Measurements from ENCODE around the gene FDXR. TPM values are rescaled to one million over a fixed set of nuclear protein-coding genes. Genes with fewer than 3 reads are reported as not detected.

FDXR gene
- polyA plus RNA-seq, 1 donor from 2014 or later = 14.4 TPM

GRCh38 chr17:74904687-74905409 lies 32.1 kb upstream of the FDXR start:
- Histone ChIP-seq H3K9ac (ENCODE audit: low read length) (no peak overlapping the region), H3K36me3 (ENCODE audit: insufficient read depth, low read length) (no peaks in the 10 kb centered on the region), H3K9me2 (ENCODE audit: insufficient read depth, low read length) (no peaks in the 10 kb centered on the region), H2AFZ (ENCODE audit: low read depth, low read length) (no peak overlapping the region), H3K27me3 (ENCODE audit: insufficient read depth, low read depth, low read length) (no peaks in the 10 kb centered on the region), H3K4me3 (ENCODE audit: low read length) (no peak overlapping the region), H3F3A (ENCODE audit: insufficient read depth, low read length, poor library complexity, severe bottlenecking) (no peaks in the 10 kb centered on the region), H4K20me1 (ENCODE audit: insufficient read depth) (no peaks in the 10 kb centered on the region), H3K27ac (ENCODE audit: low read length) (no peak overlapping the region), H3K9me3 (ENCODE audit: low read length) (no peaks in the 10 kb centered on the region), H3K79me2 (replicated peaks; ENCODE audit: insufficient read depth, low read length) (no peaks in the 10 kb centered on the region), H3K4me2 (ENCODE audit: low read length) (no peak overlapping the region)
- TF ChIP-seq RAD21 (conservative IDR thresholded peaks at IDR 0.05) = no peak
- TF ChIP-seq SMC3 (conservative IDR thresholded peaks at IDR 0.05; ENCODE audit: poor library complexity) = no peak
- no peak for TF ChIP-seq EZH2 (IDR thresholded peaks at IDR 0.05; ENCODE audit: borderline replicate concordance, insufficient read depth, low read length, poor library complexity, severe bottlenecking)
- TF ChIP-seq POLR2AphosphoS5 (IDR thresholded peaks at IDR 0.05) = no peak
- no peak for TF ChIP-seq EP300 (conservative IDR thresholded peaks at IDR 0.05; ENCODE audit: poor library complexity, severe bottlenecking)
- TF ChIP-seq TAF1 (IDR thresholded peaks at IDR 0.05; ENCODE audit: low read depth) = no peak
- TF ChIP-seq MXI1 (conservative IDR thresholded peaks at IDR 0.05; ENCODE audit: poor library complexity, severe bottlenecking) = no peak
- no peak for TF ChIP-seq REST (IDR thresholded peaks at IDR 0.05; ENCODE audit: borderline replicate concordance)
- TF ChIP-seq, protein P1, sequence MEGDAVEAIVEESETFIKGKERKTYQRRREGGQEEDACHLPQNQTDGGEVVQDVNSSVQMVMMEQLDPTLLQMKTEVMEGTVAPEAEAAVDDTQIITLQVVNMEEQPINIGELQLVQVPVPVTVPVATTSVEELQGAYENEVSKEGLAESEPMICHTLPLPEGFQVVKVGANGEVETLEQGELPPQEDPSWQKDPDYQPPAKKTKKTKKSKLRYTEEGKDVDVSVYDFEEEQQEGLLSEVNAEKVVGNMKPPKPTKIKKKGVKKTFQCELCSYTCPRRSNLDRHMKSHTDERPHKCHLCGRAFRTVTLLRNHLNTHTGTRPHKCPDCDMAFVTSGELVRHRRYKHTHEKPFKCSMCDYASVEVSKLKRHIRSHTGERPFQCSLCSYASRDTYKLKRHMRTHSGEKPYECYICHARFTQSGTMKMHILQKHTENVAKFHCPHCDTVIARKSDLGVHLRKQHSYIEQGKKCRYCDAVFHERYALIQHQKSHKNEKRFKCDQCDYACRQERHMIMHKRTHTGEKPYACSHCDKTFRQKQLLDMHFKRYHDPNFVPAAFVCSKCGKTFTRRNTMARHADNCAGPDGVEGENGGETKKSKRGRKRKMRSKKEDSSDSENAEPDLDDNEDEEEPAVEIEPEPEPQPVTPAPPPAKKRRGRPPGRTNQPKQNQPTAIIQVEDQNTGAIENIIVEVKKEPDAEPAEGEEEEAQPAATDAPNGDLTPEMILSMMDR (IDR thresholded peaks at IDR 0.05; ENCODE audit: poor library complexity, severe bottlenecking) = no peak

DNA sequence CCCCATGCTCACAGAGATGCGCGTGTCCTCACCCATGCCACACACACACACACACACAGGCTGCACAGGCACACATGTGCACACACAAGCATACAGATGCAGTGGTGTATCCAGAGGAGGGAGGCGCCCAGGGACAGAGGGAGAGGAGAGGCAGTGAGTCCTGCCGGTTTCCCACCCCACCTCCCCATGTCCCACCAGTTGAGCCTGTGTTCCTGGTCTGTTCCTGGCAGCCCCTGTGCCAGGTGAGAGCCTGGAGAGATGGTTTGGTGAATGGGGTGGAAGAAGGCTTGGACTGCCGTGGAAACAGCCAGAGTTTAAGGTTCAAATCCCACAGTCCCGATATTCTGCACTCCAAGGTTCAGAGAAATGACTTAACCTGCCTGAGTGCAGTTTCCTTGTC lies 30.9 kb upstream of the FDXR start:
- Histone ChIP-seq H2AFZ (ENCODE audit: low read depth, low read length) (no peak overlapping the region), H3K9ac (ENCODE audit: low read length) (no peak overlapping the region), H3K27ac (ENCODE audit: low read length) (no peak overlapping the region), H4K20me1 (ENCODE audit: insufficient read depth) (no peaks in the 10 kb centered on the region), H3K9me3 (ENCODE audit: low read length) (no peaks in the 10 kb centered on the region), H3K4me2 (ENCODE audit: low read length) (no peak overlapping the region), H3K27me3 (ENCODE audit: insufficient read depth, low read depth, low read length) (no peaks in the 10 kb centered on the region), H3K4me3 (ENCODE audit: low read length) (no peak overlapping the region), H3K79me2 (replicated peaks; ENCODE audit: insufficient read depth, low read length) (no peaks in the 10 kb centered on the region), H3F3A (ENCODE audit: insufficient read depth, low read length, poor library complexity, severe bottlenecking) (no peaks in the 10 kb centered on the region), H3K9me2 (ENCODE audit: insufficient read depth, low read length) (no peaks in the 10 kb centered on the region), H3K36me3 (ENCODE audit: insufficient read depth, low read length) (no peaks in the 10 kb centered on the region)
- TF ChIP-seq SMC3 (conservative IDR thresholded peaks at IDR 0.05; ENCODE audit: poor library complexity) = no peak
- TF ChIP-seq, protein P1 (IDR thresholded peaks at IDR 0.05; ENCODE audit: poor library complexity, severe bottlenecking) = no peak
- no peak for TF ChIP-seq MXI1 (conservative IDR thresholded peaks at IDR 0.05; ENCODE audit: poor library complexity, severe bottlenecking)

Measured in neural cell (in vitro differentiated cells).